ELF-1 (cell line): ENCODE data around the gene DNAJC16.
"Not testable (repeated sequence)": the region's sequence is repeated elsewhere in the genome, so short reads cannot be mapped to it uniquely, and the experiment has no call there.

ENCODE experiments used
- DNase-seq: peaks from one replicate; pipeline ENCODE4 v3.0.0-alpha.2; 2016; ENCODE audit warnings: low read depth, low spot score

The DNAJC16 gene

GRCh38 chr1:15579683-15580047 lies 53.0 kb downstream of the DNAJC16 start:
- no peak for DNase-seq

- no peak for DNase-seq
Measured at GRCh38 chr1:15583016-15583706, 56.5 kb downstream of the DNAJC16 start.

GRCh38 chr1:15584489-15585363 lies 58.1 kb downstream of the DNAJC16 start, which contains the start of gene AGMAT:
Gene AGMAT (minus strand): TSS chr1:15585051. CDS start chr1:15584967, 84 bp downstream.
- DNase-seq, result peak; percentile 87

GRCh38 chr1:15592285-15592684 lies 65.6 kb downstream of the DNAJC16 start:
- no peak for DNase-seq

GRCh38 chr1:15595809-15596617 lies 69.4 kb downstream of the DNAJC16 start:
- DNase-seq, result no peak

GRCh38 chr1:15598436-15598835 lies 71.8 kb downstream of the DNAJC16 start:
- DNase-seq, result no peak

- peak; percentile 97 for DNase-seq
Measured at GRCh38 chr1:15603050-15603965, 76.7 kb downstream of the DNAJC16 start.

GRCh38 chr1:15603966-15604282 lies 77.3 kb downstream of the DNAJC16 start:
- not testable (repeated sequence) for DNase-seq

- DNase-seq, result not testable (repeated sequence)
Measured at GRCh38 chr1:15604400-15604799, 77.8 kb downstream of the DNAJC16 start.

GRCh38 chr1:15605398-15606383 lies 79.0 kb downstream of the DNAJC16 start:
- DNase-seq, result no peak

- DNase-seq, result no peak
Measured at GRCh38 chr1:15609631-15610030, 83.0 kb downstream of the DNAJC16 start.

GRCh38 chr1:15610167-15610566 lies 83.5 kb downstream of the DNAJC16 start:
- no peak for DNase-seq

GRCh38 chr1:15616373-15617172 lies 89.9 kb downstream of the DNAJC16 start:
- peak; percentile 72 for DNase-seq

- DNase-seq, result peak; percentile 95
Measured at GRCh38 chr1:15617173-15618076, 90.8 kb downstream of the DNAJC16 start, which contains the start of gene DDI2. Gene DDI2 (plus strand): TSS chr1:15617458. CDS start chr1:15617671, 213 bp downstream.

GRCh38 chr1:15618077-15618654 lies 91.5 kb downstream of the DNAJC16 start:
- DNase-seq, result peak; percentile 57

- DNase-seq, result no peak
Measured at GRCh38 chr1:15618655-15619525, 92.2 kb downstream of the DNAJC16 start.
